AG04449 (cell line): ENCODE results near the gene SEC14L3.

Source experiments
- CTCF ChIA-PET: fragments of 350-600 bp; formaldehyde crosslinking; extraction: SDS; loops from one replicate; lab custom pipeline; 2021; ENCODE audit warnings: antibody characterized with exemption; lab: Yijun Ruan, JAX
- POLR2A ChIA-PET: fragments of 400-600, 350-600 bp; formaldehyde crosslinking; extraction: SDS; loops from one replicate; lab custom pipeline; 2020; ENCODE audit warnings: antibody characterized with exemption, inconsistent platforms; lab: Yijun Ruan, JAX
- DNase-seq: peaks from one replicate; pipeline ENCODE4 v3.0.0-alpha.2; 2010; ENCODE audit warnings: low read depth, low spot score
- H3K4me3 ChIP-seq: 2 replicates; pipeline ENCODE4 v1.5.1; 2011; ENCODE audit warnings: low read depth, mild to moderate bottlenecking, control low read depth, low read length
- CTCF ChIP-seq: IDR thresholded peaks from one replicate; pipeline ENCODE4 v1.5.1; 2011; ENCODE audit warnings: mild to moderate bottlenecking, moderate library complexity, low read length, control low read depth, inconsistent platforms; ENCODE audit not compliant: insufficient read depth; ENCODE audit errors: missing control alignments

The SEC14L3 gene

GRCh38 chr22:30483169-30483568 lies 11.4 kb upstream of the SEC14L3 start:
- no peak overlapping the region for H3K4me3 ChIP-seq
- no peak for TF ChIP-seq CTCF
- CTCF ChIA-PET: interaction anchor here (1.0 to 11.5 kb wide), 8 partner anchors 9 to 195 kb away, joined by 3 to 192 read pairs (median 18); partner anchors contain the start of genes CASTOR1, MTFP1, RNF215 and SEC14L2
- POLR2A ChIA-PET: no interaction called here
- no peak for DNase-seq

GRCh38 chr22:30481711-30482110 lies 9.9 kb upstream of the SEC14L3 start:
- POLR2A ChIA-PET: no interaction called here
- H3K4me3 ChIP-seq: no peak overlapping the region
- CTCF ChIA-PET: no interaction called here
- no peak for TF ChIP-seq CTCF
- no peak for DNase-seq

GRCh38 chr22:30479981-30480380 lies 8.2 kb upstream of the SEC14L3 start:
- ChIA-PET CTCF (interaction anchor here (0.6 to 3.3 kb wide), 2 partner anchors 89 to 149 kb away, joined by 3 to 16 read pairs; no protein-coding TSS in a partner anchor), POLR2A (no interaction called here)
- H3K4me3 ChIP-seq: no peak overlapping the region
- no peak for TF ChIP-seq CTCF
- no peak for DNase-seq

GRCh38 chr22:30474683-30475424 lies 3.0 kb upstream of the SEC14L3 start:
- ChIA-PET POLR2A (no interaction called here), CTCF (interaction anchor here (1.0 to 5.3 kb wide), 4 partner anchors 8 to 87 kb away, joined by 3 to 27 read pairs (median 8); partner anchors contain the start of gene RNF215)
- no peak for TF ChIP-seq CTCF
- no peak for DNase-seq
- no peak overlapping the region for H3K4me3 ChIP-seq

GRCh38 chr22:30474121-30474520 lies 2.3 kb upstream of the SEC14L3 start:
- CTCF ChIA-PET: interaction anchor here (1.0 to 5.3 kb wide), 4 partner anchors 9 to 87 kb away, joined by 3 to 27 read pairs (median 8); partner anchors contain the start of gene RNF215
- no peak for DNase-seq
- no peak overlapping the region for H3K4me3 ChIP-seq
- POLR2A ChIA-PET: no interaction called here
- no peak for TF ChIP-seq CTCF

- CTCF ChIA-PET: interaction anchor here (1.3 to 5.3 kb wide), 2 partner anchors 12 to 17 kb away, joined by 3 to 27 read pairs; no protein-coding TSS in a partner anchor
- DNase-seq: no peak
- no peak overlapping the region for H3K4me3 ChIP-seq
- POLR2A ChIA-PET: no interaction called here
- TF ChIP-seq CTCF: no peak
These were observed 1.3 kb upstream of the SEC14L3 start for GRCh38 chr22:30472994-30473720.
